A549 (cell line): ENCODE data around the gene BNIP1.

Experiments used
- CEBPB ChIP-seq, 2 experiments: fragments of >200 bp in 1 of 2; sonication (Bioruptor Twin) in 1 of 2; formaldehyde crosslinking in 1 of 2; IDR thresholded peaks; 2 replicates each; pipeline ENCODE4 v1.6.1; 2012 to 2016
- PHF8 ChIP-seq: fragments of 200-600 bp; sonication (generic); IDR thresholded peaks from 2 replicates; pipeline ENCODE4 v1.6.1; 2016; ENCODE audit warnings: low read depth, mild to moderate bottlenecking, antibody characterized with exemption, moderate library complexity, borderline replicate concordance
- POLR2AphosphoS2 ChIP-seq: conservative IDR thresholded peaks from 2 replicates; pipeline ENCODE4 v1.6.1; 2012; ENCODE audit warnings: low read length, improper control_type of control experiment, inconsistent platforms
- RAD21 ChIP-seq, 2 experiments: fragments of >200 bp in 1 of 2; sonication (Bioruptor Twin) in 1 of 2; formaldehyde crosslinking in 1 of 2; IDR thresholded peaks in 1 of 2; conservative IDR thresholded peaks in 1 of 2; 2 replicates in 1 of 2; 3 replicates in 1 of 2; pipeline ENCODE4 v1.6.1; 2012 to 2018; ENCODE audit warnings: inconsistent platforms in 1 of 2

DNA sequence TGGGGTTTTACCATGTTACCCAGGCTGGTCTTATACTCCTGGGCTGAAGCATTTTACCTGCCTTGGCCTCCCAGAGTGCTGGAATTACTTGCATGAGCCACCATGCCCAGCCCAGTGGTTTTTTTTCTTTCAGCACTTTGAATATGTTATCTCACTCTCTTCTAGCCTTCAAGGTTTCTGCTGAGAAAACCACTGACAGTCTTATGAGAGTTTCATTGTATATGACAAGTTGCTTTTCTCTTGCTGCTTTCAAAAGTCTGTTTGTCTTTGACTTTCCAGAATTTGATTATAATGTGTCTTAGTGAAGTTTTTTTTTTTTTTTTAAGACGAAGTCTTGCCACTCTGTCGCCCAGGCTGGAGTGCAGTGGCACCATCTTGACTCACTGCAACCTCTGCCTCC lies 43.1 kb upstream of the BNIP1 start:
- TF ChIP-seq PHF8 = no peak
- TF ChIP-seq RAD21 (conservative IDR thresholded peaks at IDR 0.05 in 1 of 2, IDR thresholded peaks at IDR 0.05 in 1 of 2) = no peak
- TF ChIP-seq POLR2AphosphoS2 = no peak
- TF ChIP-seq CEBPB (IDR thresholded peaks at IDR 0.05) = no peak
